ENCODE data around the gene DNAL1.

Gene DNAL1

DNA sequence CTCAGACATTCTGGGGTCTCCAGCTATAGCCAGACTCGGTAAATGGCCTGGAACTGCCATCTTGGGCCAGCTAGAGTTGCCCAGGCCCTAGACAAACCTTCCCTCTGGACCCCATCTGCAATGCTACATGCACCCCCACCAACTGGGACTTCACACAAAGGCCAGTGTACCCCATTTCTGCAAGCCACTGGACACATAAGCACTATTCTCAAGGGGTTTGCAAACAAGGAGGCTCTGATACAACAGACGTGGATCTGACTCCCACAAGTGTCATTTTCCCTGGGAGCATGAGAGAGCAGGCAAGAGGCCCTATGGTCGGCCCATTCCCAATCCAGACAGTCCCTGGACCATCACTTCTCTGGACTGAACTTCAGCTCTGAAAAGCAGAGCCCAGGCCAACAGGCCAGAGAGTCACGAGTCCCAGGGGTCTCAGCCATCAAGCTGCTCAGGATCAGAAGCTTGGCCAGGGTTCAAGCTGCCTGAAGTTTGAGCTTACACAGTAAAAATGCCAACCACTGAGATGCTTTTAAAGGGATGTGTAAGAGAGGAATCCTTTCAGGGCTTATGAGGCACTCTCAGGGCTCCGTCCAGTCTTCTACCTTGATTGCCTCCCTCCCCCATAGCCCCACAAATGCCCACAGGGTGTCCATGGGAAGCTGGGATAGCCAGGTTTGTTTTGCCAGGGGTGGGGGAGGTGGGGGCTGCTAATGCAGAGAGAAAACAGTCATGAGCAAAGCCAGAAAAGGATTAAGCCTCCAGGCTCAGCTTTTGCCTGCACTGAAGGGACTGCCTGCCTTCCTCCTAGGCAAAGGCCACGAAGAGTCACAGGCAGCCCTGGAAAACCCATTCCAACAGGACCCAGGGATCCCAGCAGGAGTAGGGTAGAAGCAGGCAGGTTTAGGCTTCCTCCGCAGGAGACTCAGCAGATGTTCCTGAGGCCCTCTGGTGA, 101.1 kb downstream of the DNAL1 start:
- TF ChIP-seq, protein P1, sequence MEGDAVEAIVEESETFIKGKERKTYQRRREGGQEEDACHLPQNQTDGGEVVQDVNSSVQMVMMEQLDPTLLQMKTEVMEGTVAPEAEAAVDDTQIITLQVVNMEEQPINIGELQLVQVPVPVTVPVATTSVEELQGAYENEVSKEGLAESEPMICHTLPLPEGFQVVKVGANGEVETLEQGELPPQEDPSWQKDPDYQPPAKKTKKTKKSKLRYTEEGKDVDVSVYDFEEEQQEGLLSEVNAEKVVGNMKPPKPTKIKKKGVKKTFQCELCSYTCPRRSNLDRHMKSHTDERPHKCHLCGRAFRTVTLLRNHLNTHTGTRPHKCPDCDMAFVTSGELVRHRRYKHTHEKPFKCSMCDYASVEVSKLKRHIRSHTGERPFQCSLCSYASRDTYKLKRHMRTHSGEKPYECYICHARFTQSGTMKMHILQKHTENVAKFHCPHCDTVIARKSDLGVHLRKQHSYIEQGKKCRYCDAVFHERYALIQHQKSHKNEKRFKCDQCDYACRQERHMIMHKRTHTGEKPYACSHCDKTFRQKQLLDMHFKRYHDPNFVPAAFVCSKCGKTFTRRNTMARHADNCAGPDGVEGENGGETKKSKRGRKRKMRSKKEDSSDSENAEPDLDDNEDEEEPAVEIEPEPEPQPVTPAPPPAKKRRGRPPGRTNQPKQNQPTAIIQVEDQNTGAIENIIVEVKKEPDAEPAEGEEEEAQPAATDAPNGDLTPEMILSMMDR (IDR thresholded peaks at IDR 0.05; ENCODE audit: control insufficient read depth, insufficient read depth, low read depth, low read length, missing control alignments): no peak
- H3K4me3 ChIP-seq (ENCODE audit: control insufficient read depth, low read depth, low read length): no peak overlapping the region
- DNase-seq (ENCODE audit: low read depth): no peak

DNA sequence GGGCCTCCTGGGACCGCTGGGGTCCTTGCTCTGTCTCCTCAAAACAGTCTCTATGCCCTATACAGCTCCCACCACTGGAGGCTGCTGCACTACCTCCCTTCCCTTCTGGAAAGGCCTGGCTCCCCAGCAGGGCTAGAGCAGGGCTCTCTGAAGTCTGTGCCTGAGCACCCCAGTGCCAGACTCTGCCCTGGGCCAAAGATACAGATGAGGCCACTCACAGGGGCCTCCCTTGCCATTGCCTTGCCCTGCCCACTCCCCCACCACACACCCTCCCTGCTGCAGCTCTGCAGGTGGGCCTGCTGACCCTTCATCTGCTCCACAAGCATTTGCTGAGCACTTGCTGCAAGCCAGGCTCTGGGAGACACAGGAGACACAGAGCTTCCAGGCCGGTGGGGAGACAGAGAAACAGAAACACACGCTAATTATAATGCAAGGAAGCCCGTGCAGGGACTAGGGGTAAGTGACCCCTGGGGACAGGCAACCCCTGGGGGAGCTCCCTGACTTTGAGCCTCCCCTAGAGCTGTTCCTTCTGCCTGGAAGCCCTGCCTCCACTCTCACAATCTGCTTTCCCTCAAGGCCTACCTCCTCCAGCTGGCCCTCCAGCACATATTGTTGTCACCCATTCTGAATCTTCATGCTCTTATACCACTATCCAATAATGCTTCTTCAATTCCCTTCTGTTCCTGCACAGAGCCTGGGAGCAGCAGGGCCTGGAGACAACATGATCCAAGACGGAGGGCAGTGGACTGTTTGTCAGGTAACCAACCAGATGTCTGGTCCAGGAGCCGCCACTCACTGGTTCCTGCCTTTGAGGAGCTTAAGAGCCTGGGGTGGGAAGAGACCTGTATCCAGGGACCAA, 102.0 kb downstream of the DNAL1 start:
- TF ChIP-seq, protein P1 (IDR thresholded peaks at IDR 0.05; ENCODE audit: control insufficient read depth, insufficient read depth, low read depth, low read length, missing control alignments): peak; percentile 24
- no peak overlapping the region for H3K4me3 ChIP-seq (ENCODE audit: control insufficient read depth, low read depth, low read length)
- no peak for DNase-seq (ENCODE audit: low read depth)

DNA sequence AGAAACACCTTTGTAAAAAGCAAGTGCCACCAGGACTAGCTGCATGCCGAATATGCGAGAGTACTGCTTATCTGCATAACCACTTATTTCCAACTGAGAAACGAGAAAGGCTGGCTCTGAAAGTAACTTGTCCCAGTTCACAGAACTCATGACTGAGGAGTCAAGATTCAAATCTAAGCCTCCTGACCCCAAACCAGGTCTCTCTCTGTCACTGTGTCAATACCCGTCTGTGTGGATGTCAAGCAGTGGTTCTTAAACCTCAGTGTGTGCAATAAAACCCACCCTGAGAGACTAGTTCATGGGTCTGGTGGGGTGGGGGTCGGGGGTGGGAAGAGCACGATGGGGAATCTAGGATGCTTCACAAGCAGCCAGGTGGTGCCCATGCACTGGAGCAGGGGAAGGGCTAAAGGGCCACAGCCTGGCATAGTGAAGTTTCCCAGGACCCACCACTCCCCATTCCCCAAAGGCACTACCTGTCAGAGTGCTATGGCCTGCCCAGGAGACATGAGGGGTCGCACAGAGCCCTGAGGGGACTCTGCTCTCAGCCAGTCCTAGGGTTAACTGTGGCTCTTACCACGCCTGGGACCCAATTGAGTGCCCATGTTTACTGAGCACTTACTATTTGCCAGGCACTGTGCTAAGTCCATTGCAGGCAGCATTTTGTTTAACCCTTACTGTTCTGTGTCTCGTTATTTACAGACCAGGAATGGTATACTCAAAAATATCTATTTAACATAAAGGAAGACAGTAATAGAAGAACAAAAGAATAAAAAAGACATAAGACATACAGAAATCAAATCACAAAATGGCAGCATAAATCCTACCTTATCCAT, 102.8 kb downstream of the DNAL1 start:
- H3K4me3 ChIP-seq (ENCODE audit: control insufficient read depth, low read depth, low read length): no peak overlapping the region
- DNase-seq (ENCODE audit: low read depth): no peak
- TF ChIP-seq, protein P1 (IDR thresholded peaks at IDR 0.05; ENCODE audit: control insufficient read depth, insufficient read depth, low read depth, low read length, missing control alignments): no peak

DNA sequence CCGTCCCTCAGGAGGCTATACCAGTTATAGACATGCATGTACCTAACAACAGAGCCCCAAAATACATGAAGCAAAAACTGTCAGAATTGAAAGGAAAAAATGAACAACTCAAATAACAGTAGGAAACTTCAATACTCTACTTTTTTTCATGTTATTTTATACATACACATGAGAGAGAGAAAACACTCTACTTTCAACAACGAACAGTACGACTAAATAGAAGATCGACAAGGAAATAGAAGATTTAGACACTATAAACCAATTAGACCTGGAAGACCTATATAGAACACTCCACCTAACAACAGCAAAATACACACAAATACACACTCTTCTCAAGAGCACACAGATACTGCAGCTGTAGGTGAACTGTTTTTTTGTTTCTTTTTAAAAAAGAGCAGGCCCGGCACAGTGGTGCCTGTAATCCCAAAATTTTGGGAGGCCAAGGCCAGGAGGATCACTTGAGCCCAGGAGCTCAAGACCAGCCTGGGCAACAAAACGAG, 104.1 kb downstream of the DNAL1 start:
- no peak overlapping the region for H3K4me3 ChIP-seq (ENCODE audit: control insufficient read depth, low read depth, low read length)
- DNase-seq (ENCODE audit: low read depth): no peak
- TF ChIP-seq, protein P1 (IDR thresholded peaks at IDR 0.05; ENCODE audit: control insufficient read depth, insufficient read depth, low read depth, low read length, missing control alignments): no peak

DNA sequence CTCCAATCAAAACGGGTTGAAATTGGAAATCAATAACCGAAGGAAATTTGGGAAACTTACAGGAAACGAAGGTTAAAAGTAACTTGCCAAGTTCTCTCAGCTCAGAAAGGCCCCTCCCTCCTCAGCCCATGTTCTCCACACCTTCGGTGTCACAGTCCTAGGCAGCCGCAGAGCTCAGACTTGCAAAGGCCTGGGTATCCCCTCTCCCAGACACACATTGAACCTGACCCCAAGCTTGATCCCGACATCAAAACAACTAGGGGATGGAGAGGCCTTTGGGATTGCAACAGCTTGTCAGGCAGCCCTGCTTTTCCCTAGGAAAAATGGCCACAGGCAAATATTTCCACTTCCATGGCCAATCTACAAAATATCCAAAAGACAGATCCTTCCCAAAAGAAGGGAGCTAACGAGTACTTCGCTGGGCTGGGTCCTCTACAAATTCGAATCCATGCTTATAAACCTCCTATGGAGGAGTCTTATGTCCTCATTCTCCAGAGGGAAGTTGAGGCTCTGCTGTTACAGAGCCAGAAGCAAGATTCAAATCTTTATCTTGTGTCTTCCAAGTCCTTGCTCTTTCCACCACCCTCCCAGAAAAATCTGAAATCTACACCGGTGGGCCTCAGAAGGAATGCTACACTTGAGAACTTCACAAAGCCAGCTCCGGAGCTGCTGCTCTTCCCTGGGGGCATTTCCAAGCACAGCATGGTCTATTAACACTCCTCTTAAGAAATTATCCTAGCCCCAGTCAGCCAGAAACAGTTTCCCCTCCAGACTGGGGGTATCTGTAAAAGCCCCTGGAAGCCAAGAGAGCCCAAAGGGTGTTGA, 105.1 kb downstream of the DNAL1 start:
- DNase-seq (ENCODE audit: low read depth): no peak
- no peak overlapping the region for H3K4me3 ChIP-seq (ENCODE audit: control insufficient read depth, low read depth, low read length)
- TF ChIP-seq, protein P1 (IDR thresholded peaks at IDR 0.05; ENCODE audit: control insufficient read depth, insufficient read depth, low read depth, low read length, missing control alignments): no peak

Measured in AG09309 (cell line).